HCT116 (cell line): ENCODE results near the gene DOP1B. TPM values are rescaled to one million over a fixed set of nuclear protein-coding genes. Genes with fewer than 3 reads are reported as not detected.

Experiments used
- total RNA-seq: library from RNA; stranded (reverse); gene quantifications from one replicate; pipeline ENCODE4 v1.2.1, GENCODE V29; 2021; ENCODE audit not compliant: unreplicated experiment

The DOP1B gene
- total RNA-seq, 1 experiment from 2014 or later = 15.4 TPM

Other genes with a start within 250 kb of the DOP1B start
- gene SETD4, start 96.3 kb upstream of the DOP1B start, total RNA-seq = 22.7 TPM
- gene CBR1, start 86.8 kb upstream of the DOP1B start, total RNA-seq = 0.91 TPM
- 1.7 TPM for gene CBR3, start 21.7 kb upstream of the DOP1B start, total RNA-seq
- gene MORC3, start 163.4 kb downstream of the DOP1B start, total RNA-seq = 19.8 TPM
- gene CHAF1B, start 228.6 kb downstream of the DOP1B start, total RNA-seq = 26.1 TPM